HG02981 (cell line): Measurements from ENCODE around the gene SCMH1.
"Not testable (repeated sequence)": the region's sequence is repeated elsewhere in the genome, so short reads cannot be mapped to it uniquely, and the experiment has no call there.

ENCODE experiments used
- ATAC-seq: cut with Tn5 transposase; IDR thresholded peaks from one replicate; pipeline ENCODE4 v1.9.1; 2021; ENCODE audit warnings: mild to moderate bottlenecking, moderate library complexity; ENCODE audit not compliant: unreplicated experiment

SCMH1 gene

GRCh38 chr1:41215623-41216022 is 26.5 kb downstream of the SCMH1 start:
- no peak for ATAC-seq

DNA sequence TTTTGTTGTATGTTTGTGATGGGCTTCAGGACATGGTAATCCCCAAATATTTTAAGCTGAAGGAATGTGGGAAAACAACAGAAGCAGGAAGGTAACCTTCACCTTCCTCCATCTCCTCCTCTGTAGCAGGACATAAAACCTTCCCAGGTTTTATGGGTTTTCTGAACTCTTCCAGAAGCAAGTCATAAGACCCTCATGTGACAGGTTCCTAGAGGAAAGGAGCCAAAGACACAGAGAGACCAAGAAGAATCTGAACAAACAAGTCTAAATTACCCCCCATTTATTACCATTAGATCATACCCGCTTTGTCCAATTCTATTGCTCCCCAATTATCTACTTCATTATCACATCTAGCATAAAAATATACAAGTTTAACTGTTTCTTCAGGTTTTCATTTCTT is 28.8 kb downstream of the SCMH1 start:
- ATAC-seq, result no peak

DNA sequence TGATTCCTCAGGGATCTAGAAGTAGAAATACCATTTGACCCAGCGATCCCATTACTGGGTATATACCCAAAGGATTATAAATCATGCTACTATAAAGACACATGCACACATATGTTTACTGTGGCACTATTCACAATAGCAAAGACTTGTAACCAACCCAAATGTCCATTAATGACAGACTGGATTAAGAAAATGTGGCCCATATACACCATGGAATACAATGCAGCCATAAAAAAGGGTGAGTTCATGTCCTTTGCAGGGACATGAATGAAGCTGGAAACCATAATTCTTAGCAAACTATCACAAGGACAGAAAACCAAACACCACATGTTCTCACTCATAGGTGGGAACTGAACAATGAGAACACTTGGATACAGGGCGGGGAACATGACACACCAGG is 30.5 kb downstream of the SCMH1 start:
- ATAC-seq, result not testable (repeated sequence)

- not testable (repeated sequence) for ATAC-seq
These were observed 35.1 kb downstream of the SCMH1 start for GRCh38 chr1:41207053-41207452.

DNA sequence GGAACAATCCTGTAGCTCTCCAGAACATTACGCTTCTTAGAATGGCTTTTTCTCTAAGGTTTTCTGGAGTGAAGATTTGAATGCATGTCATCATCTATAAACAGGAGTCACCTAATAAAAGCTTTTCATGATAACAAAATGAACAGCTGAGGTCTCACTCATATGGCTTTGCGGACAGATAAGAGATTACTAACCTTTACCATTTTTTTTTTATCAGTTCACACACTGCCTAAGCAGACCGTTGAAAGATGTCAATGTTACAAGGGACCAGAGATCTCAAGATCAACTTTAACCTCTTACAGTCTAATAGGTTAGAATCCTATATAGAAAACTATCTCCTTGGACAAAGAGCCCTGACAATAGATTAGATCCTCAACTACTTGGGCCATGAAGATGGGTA is 41.4 kb downstream of the SCMH1 start:
- ATAC-seq, result no peak

GRCh38 chr1:41199375-41199774 is 42.7 kb downstream of the SCMH1 start:
- no peak for ATAC-seq

DNA sequence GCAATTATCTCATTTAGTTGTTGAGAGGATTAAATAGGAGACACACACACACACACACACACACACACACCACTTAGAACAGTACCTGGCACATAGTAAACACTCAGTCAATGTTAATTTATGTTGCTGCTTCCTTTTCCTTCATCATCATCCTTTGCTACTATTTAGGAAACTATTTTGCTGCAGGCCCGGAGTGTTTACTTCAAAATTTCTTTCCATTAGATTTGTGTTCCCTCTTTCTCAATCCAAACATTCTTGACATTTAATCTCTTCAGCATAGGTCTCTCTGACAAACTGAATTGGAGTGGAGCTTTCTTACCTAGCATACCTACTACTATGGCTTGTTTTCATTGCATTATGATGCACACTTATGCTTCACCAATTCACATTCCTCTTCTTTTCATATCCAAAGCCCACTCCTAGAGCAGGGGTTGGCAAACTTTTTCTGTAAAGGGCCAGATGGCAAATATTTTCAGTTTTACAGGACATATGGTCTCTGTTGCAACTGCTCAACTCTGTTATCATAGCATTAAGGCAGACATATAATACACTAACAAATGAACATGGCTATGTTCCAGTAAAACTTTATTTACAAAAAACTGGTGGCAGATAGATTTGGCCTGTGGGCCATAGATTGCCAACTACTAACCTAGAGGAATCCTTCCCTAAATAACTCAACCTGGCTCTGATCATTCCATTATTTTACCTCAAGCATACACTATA is 49.5 kb downstream of the SCMH1 start:
- no peak for ATAC-seq

DNA sequence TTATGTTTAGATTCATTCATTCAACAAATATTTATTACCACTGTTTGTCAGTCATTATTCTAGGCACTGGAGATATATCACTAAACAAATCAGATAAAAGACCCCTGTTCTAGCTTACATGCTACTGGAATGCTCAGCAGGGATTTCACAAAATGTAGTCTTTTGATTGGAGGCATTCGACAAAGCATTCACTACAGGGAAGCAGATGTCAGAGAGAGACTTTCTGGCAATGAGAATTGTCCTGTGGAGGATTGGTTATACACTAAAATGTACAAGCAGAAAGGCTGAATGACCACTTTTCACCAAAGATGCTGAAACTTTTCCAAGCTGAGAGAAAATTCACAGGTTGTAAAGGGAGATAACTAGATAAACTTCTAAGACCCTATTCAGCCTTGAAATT is 57.7 kb downstream of the SCMH1 start:
- ATAC-seq, result no peak

DNA sequence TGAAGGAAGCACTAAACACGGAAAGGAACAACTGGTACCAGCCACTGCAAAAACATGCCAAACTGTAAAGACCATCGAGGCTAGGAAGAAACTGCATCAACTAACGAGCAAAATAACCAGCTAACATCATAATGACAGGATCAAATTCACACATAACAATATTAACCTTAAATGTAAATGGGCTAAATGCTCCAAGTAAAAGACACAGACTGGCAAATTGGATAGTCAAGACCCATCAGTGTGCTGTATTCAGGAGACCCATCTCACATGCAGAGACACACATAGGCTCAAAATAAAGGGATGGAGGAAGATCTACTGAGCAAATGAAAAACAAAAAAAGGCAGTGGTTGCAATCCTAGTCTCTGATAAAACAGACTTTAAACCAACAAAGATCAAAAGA is 63.9 kb downstream of the SCMH1 start:
- ATAC-seq, result not testable (repeated sequence)

DNA sequence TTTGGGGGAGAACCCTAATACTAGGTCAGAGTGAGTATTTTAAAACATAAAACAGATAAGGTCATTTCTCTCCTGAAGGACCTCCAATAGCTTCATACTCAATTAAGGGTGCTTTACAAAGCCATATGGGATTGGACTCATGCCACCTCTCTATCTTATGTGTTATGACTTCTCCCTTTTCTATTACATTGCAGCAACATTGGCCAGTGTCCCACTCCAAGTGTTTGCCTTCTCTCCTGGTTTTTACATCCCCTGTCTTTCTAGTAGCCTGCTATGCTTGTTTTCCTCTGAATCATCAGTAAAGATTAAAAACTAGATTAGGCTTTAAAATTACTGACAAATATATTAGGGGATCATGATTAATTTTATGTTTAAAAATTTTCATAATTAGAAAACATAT is 66.6 kb downstream of the SCMH1 start:
- no peak for ATAC-seq

- no peak for ATAC-seq
These were observed 67.9 kb downstream of the SCMH1 start for GRCh38 chr1:41174170-41174569.

DNA sequence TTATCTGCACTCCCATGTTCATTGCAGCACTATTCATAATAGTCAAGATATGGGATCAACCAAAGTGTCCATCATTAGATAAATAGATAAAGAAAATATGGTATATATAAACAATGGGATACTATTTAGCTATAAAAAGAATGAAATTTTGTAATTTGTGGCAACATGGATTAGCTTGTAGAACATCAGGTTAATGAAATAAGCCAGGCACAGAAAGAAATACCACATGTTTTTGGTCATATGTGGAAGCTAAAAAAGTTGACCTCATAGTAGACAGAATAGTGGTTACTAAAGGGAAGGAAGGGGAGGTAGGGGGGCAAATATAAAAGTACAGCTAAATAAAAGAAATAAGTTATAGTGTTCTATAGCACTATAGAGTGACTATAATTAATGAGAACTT is 68.5 kb downstream of the SCMH1 start:
- no peak for ATAC-seq

DNA sequence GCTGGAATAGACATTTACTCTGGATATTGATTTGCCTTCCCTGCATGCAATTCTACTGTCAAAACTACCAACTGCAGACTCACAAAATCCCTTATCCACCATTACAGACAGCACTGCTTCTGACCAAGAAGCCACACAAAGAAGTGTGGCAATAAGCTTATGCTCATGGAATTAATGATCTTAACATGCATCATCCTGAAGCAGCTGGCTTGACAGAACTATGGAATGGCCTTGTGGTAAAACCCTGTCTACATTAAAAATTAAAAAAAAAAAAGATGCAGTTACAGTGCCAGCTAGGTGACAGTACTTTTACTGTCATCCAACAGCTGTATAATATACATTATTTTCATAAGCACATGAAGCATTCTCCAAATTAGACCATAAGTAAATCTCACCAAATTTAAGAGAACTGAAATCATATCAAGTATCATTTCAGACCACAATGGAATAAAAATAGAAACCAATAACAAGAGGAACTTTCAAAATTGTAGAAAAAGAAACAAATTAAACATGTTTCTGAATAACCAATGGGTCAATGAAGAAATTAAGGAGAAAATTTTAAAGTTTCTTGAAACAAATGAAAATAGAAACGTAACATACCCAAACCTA is 70.7 kb downstream of the SCMH1 start:
- no peak for ATAC-seq

GRCh38 chr1:41169799-41170180 is 72.3 kb downstream of the SCMH1 start:
- ATAC-seq, result no peak

- ATAC-seq, result no peak
These were observed 72.9 kb downstream of the SCMH1 start for GRCh38 chr1:41169066-41169798.

GRCh38 chr1:41167667-41168066 is 74.4 kb downstream of the SCMH1 start:
- no peak for ATAC-seq

- no peak for ATAC-seq
These were observed 77.4 kb downstream of the SCMH1 start for GRCh38 chr1:41164727-41165126.

GRCh38 chr1:41162441-41162840 is 79.7 kb downstream of the SCMH1 start:
- ATAC-seq, result no peak

- ATAC-seq, result no peak
These were observed 80.3 kb downstream of the SCMH1 start for GRCh38 chr1:41161846-41162245.

- no peak for ATAC-seq
These were observed 81.5 kb downstream of the SCMH1 start for GRCh38 chr1:41160498-41161110.

GRCh38 chr1:41158966-41159365 is 83.1 kb downstream of the SCMH1 start:
- no peak for ATAC-seq
